Adrenal gland (tissue), 5 donors: Measurements from ENCODE around the gene SFTPA2.

Experiments
- CTCF ChIP-seq, 6 experiments: fragments of 450-650 bp in 4 of 6; fragments of 200-600 bp in 2 of 6; sonication (generic) in 1 of 6; IDR thresholded peaks; 1 replicate in 5 of 6; 2 replicates in 1 of 6; pipeline versions ENCODE4 v1.5.1 to v1.8.0; 2016 to 2021; ENCODE audit warnings: antibody characterized with exemption in 6 of 6, mild to moderate bottlenecking in 2 of 6, moderate library complexity in 1 of 6
- POLR2A ChIP-seq, 2 donors: fragments of 450-650 bp; IDR thresholded peaks; one replicate each; pipeline ENCODE4 v1.6.1; 2017; ENCODE audit warnings: antibody characterized with exemption in 2 of 2, mild to moderate bottlenecking in 2 of 2, moderate library complexity in 1 of 2
- donor health status: DM: no; HTN: no; CAD: no.

DNA sequence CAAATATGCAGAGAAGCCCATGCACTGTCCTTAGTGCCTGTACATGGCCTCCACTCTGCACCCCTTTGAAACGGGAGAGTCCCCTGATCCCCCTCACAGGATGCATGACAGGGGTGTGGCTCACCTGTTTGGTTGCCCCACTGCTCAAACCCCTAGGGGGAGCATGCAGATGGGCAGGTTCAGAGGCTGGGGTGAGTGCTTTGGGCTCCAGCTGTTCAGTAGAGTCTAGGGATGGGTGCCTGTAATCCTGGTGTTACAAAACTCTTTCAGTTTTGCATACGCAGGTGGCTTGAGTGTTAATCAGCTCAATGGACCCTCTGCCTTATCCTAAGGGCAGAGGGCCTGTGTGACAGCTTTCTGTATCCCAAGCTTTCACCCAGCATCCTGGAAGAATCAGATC, 42.7 kb upstream of the SFTPA2 start:
- TF ChIP-seq CTCF (IDR thresholded peaks at IDR 0.05) (no peak), POLR2A (IDR thresholded peaks at IDR 0.05) (no peak)
